ENCODE results near the gene TBC1D1. TPM values are rescaled to one million over a fixed set of nuclear protein-coding genes. Genes with fewer than 3 reads are reported as not detected.

Gene TBC1D1
- total RNA-seq, 4 donors from 2014 or later: 206 to 258 (median 221) TPM

DNA sequence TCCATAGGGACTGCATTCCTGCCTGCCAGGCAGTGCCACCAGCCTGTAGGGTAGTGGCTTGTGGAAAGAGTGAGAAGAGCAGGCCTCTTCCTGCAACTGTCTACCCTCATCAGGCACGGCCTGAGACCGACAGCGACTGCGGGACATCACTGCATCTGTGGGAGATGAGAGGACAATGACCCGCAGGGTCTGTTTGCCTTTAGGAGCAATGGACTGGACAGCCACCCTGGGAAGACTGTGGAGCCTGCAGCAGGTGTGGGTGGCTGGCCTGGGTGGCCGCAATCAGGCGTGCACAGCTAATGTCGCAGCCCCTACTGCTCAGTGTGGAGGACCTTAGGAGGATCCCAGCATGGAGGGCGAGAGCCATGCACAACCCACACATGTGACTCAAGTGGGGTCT lies 297.3 kb downstream of the TBC1D1 start:
- TF ChIP-seq POLR2A (IDR thresholded peaks at IDR 0.05; ENCODE audit: low read depth) (no peak), POLR2AphosphoS5 (IDR thresholded peaks at IDR 0.05) (no peak), EP300 (IDR thresholded peaks at IDR 0.05) (no peak)
- TF ChIP-seq, protein P1, sequence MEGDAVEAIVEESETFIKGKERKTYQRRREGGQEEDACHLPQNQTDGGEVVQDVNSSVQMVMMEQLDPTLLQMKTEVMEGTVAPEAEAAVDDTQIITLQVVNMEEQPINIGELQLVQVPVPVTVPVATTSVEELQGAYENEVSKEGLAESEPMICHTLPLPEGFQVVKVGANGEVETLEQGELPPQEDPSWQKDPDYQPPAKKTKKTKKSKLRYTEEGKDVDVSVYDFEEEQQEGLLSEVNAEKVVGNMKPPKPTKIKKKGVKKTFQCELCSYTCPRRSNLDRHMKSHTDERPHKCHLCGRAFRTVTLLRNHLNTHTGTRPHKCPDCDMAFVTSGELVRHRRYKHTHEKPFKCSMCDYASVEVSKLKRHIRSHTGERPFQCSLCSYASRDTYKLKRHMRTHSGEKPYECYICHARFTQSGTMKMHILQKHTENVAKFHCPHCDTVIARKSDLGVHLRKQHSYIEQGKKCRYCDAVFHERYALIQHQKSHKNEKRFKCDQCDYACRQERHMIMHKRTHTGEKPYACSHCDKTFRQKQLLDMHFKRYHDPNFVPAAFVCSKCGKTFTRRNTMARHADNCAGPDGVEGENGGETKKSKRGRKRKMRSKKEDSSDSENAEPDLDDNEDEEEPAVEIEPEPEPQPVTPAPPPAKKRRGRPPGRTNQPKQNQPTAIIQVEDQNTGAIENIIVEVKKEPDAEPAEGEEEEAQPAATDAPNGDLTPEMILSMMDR (IDR thresholded peaks at IDR 0.05): no peak
- Histone ChIP-seq H3K27ac (replicated peaks in 1 of 4) (no peak overlapping the region), H3K9me3 (no peaks in the 10 kb centered on the region), H3K4me3 (no peak overlapping the region), H3K4me1 (peaks cover 19 to 31% (median 28%) of the 10 kb centered on the region in 4 donors), H3K27me3 (no peaks in the 10 kb centered on the region), H3K36me3 (no peaks in the 10 kb centered on the region)
- intact Hi-C loops (cut with DNase I): no loop called here
- no peak for DNase-seq (ENCODE audit: extremely low spot score)
- 93% methylated on average over 8 of the region's 9 CpGs for WGBS

DNA sequence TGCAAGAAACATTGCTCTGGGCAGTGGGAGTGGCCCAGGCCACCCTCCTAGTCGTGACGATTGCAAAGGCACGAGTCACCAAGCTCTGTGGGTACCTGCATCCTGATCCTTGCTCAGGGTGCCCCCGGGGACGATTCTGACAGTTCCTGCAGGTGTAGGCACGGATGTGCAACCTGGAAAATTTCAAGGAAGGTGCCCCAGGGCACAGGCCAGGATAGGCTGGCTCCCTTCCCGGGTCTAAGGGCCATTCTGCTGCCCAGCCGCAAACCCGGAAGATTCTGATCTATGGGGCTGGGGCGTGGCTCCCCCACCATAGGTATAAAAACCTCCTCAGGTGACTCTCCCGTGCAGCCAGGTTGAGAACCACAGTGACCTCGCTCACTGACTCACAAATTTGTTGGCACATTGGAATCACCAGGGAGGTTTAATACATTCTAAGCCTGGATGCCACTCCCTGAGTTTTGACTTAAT lies 297.8 kb downstream of the TBC1D1 start:
- no peak for TF ChIP-seq POLR2A (IDR thresholded peaks at IDR 0.05; ENCODE audit: low read depth)
- Histone ChIP-seq H3K4me3 (no peak overlapping the region), H3K27ac (replicated peaks in 1 of 4) (no peak overlapping the region), H3K27me3 (no peaks in the 10 kb centered on the region), H3K4me1 (peaks cover 19 to 34% (median 29%) of the 10 kb centered on the region in 4 donors), H3K9me3 (no peaks in the 10 kb centered on the region), H3K36me3 (no peaks in the 10 kb centered on the region)
- WGBS: 86% methylated on average over 7 of the region's 12 CpGs
- DNase-seq (ENCODE audit: extremely low spot score): no peak
- intact Hi-C loops (cut with DNase I): no loop called here

Other genes starting within 250 kb of the TBC1D1 start
- gene RELL1, start 204.7 kb upstream of the TBC1D1 start, total RNA-seq: 10 to 100 TPM; 44.4 to 83.3 (median 73.6) TPM
- 10 to 100 TPM; 17.4 to 19.2 (median 18.8) TPM for gene PGM2, start 64.4 kb upstream of the TBC1D1 start, total RNA-seq
- 1 to 10 TPM in 2 of 4 donors, under 1 TPM in 2; 0.71 to 5.8 (median 1.5) TPM for gene PTTG2, start 69.3 kb downstream of the TBC1D1 start, total RNA-seq

Measured in esophagus muscularis mucosa (tissue), 4 donors.